H9 (cell line): ENCODE results near the gene MARK4. TPM values are rescaled to one million over a fixed set of nuclear protein-coding genes. Genes with fewer than 3 reads are reported as not detected.

Experiments
- DNase-seq: peaks from one replicate; pipeline ENCODE4 v3.0.0-alpha.2; 2017
- H2AFZ ChIP-seq: one replicate; pipeline ENCODE4 v1.6.1; 2013; ENCODE audit warnings: mild to moderate bottlenecking, low read length, control low read depth, moderate library complexity
- H2AK5ac ChIP-seq: 2 replicates; pipeline ENCODE4 v1.6.1; 2013; ENCODE audit warnings: low read length, control low read depth, mixed read lengths; ENCODE audit not compliant: insufficient read length
- H2BK120ac ChIP-seq: one replicate; pipeline ENCODE4 v1.6.1; 2013; ENCODE audit warnings: low read depth, mild to moderate bottlenecking, low read length, control low read depth, inconsistent platforms; ENCODE audit not compliant: poor library complexity, severe bottlenecking
- H2BK12ac ChIP-seq: 2 replicates; pipeline ENCODE4 v1.6.1; 2013; ENCODE audit warnings: low read length, control low read depth, mixed read lengths, low read depth; ENCODE audit not compliant: insufficient read length
- H2BK15ac ChIP-seq: 2 replicates; pipeline ENCODE4 v1.6.1; 2013; ENCODE audit warnings: low read depth, low read length, control low read depth
- H2BK20ac ChIP-seq: one replicate; pipeline ENCODE4 v1.6.1; 2013; ENCODE audit warnings: low read depth, mild to moderate bottlenecking, low read length, control low read depth, inconsistent platforms; ENCODE audit not compliant: poor library complexity, severe bottlenecking
- H2BK5ac ChIP-seq: 2 replicates; pipeline ENCODE4 v1.6.1; 2013; ENCODE audit warnings: low read length, control low read depth, mixed read lengths; ENCODE audit not compliant: insufficient read length
- H3K14ac ChIP-seq: 2 replicates; pipeline ENCODE4 v1.6.1; 2013; ENCODE audit warnings: low read length, control low read depth; ENCODE audit not compliant: insufficient read depth
- H3K18ac ChIP-seq: 2 replicates; pipeline ENCODE4 v1.6.1; 2013; ENCODE audit warnings: low read depth, mild to moderate bottlenecking, mixed read lengths, low read length, control low read depth; ENCODE audit not compliant: insufficient read length
- H3K23ac ChIP-seq: 2 replicates; pipeline ENCODE4 v1.6.1; 2013; ENCODE audit warnings: low read length, control low read depth, mixed read lengths, low read depth; ENCODE audit not compliant: insufficient read length
- H3K23me2 ChIP-seq: 2 replicates; pipeline ENCODE4 v1.6.1; 2013; ENCODE audit warnings: low read depth, mild to moderate bottlenecking, mixed read lengths, low read length, control low read depth; ENCODE audit not compliant: insufficient read length, poor library complexity, severe bottlenecking
- H3K27ac ChIP-seq: 2 replicates; pipeline ENCODE4 v1.5.1; 2013; ENCODE audit warnings: low read length, control low read depth, mixed read lengths, low read depth; ENCODE audit not compliant: insufficient read length
- H3K27me3 ChIP-seq: 2 replicates; pipeline ENCODE4 v1.6.1; 2013; ENCODE audit warnings: low read length, control low read depth, inconsistent platforms; ENCODE audit not compliant: insufficient read depth
- H3K4ac ChIP-seq: 2 replicates; pipeline ENCODE4 v1.6.1; 2013; ENCODE audit warnings: low read depth, mild to moderate bottlenecking, control low read depth, inconsistent platforms, low read length, moderate library complexity
- H3K4me1 ChIP-seq: 2 replicates; pipeline ENCODE4 v1.6.1; 2013; ENCODE audit warnings: low read length, control low read depth, inconsistent platforms; ENCODE audit not compliant: insufficient read depth
- H3K4me2 ChIP-seq: 2 replicates; pipeline ENCODE4 v1.6.1; 2013; ENCODE audit warnings: low read length, control low read depth, mixed read lengths; ENCODE audit not compliant: insufficient read length, insufficient read depth
- H3K56ac ChIP-seq: 2 replicates; pipeline ENCODE4 v1.6.1; 2013; ENCODE audit warnings: low read depth, mild to moderate bottlenecking, mixed read lengths, low read length, control low read depth; ENCODE audit not compliant: insufficient read length
- H3K79me1 ChIP-seq: 2 replicates; pipeline ENCODE4 v1.6.1; 2013; ENCODE audit warnings: low read depth, mild to moderate bottlenecking, moderate library complexity, low read length, control low read depth, inconsistent platforms; ENCODE audit not compliant: insufficient read depth, poor library complexity, severe bottlenecking
- H3K79me2 ChIP-seq: 2 replicates; pipeline ENCODE4 v1.6.1; 2013; ENCODE audit warnings: low read length, control low read depth, inconsistent platforms; ENCODE audit not compliant: insufficient read depth
- H3K9ac ChIP-seq: 2 replicates; pipeline ENCODE4 v1.6.1; 2013; ENCODE audit warnings: low read length, control low read depth, mixed read lengths; ENCODE audit not compliant: insufficient read length; ENCODE audit errors: extremely low read depth
- H3K9me3 ChIP-seq: one replicate; pipeline ENCODE4 v1.6.1; 2013; ENCODE audit warnings: low read depth, low read length, inconsistent platforms; ENCODE audit not compliant: control insufficient read depth
- H3T11ph ChIP-seq: one replicate; pipeline ENCODE4 v1.6.1; 2013; ENCODE audit warnings: mild to moderate bottlenecking, low read length, control low read depth, inconsistent platforms
- H4K20me1 ChIP-seq: one replicate; pipeline ENCODE4 v1.6.1; 2013; ENCODE audit not compliant: control insufficient read depth, insufficient read length, insufficient read depth
- H4K5ac ChIP-seq: 2 replicates; pipeline ENCODE4 v1.6.1; 2013; ENCODE audit warnings: low read depth, mild to moderate bottlenecking, mixed read lengths, low read length, control low read depth; ENCODE audit not compliant: insufficient read length
- H4K8ac ChIP-seq: replicated peaks from 2 replicates; pipeline ENCODE4 v1.6.1; 2013; ENCODE audit warnings: low read length, control low read depth, mixed read lengths, low read depth; ENCODE audit not compliant: insufficient read length
- H4K91ac ChIP-seq: 2 replicates; pipeline ENCODE4 v1.6.1; 2013; ENCODE audit warnings: low read depth, mild to moderate bottlenecking, moderate library complexity, mixed read lengths, low read length, control low read depth; ENCODE audit not compliant: insufficient read length
- H3K27ac Mint-ChIP-seq, 3 experiments: 2 replicates in 2 of 3; 3 replicates in 1 of 3; pipeline ENCODE4 v1.8.0; 2020 to 2021; ENCODE audit warnings: mixed read lengths in 3 of 3, mild to moderate bottlenecking in 1 of 3, moderate library complexity in 1 of 3
- H3K27me3 Mint-ChIP-seq: 2 replicates; pipeline ENCODE4 v1.8.0; 2021; ENCODE audit warnings: low read depth, mild to moderate bottlenecking, moderate library complexity, mixed read lengths
- H3K36me3 Mint-ChIP-seq, 3 experiments: 2 replicates in 2 of 3; 3 replicates in 1 of 3; pipeline ENCODE4 v1.8.0; 2020 to 2021; ENCODE audit warnings: low read depth in 3 of 3, mixed read lengths in 3 of 3; ENCODE audit not compliant: insufficient read depth in 1 of 3
- H3K4me1 Mint-ChIP-seq, 2 experiments: 2 replicates each; pipeline ENCODE4 v1.8.0; 2020; ENCODE audit warnings: mixed read lengths in 2 of 2
- H3K4me3 Mint-ChIP-seq, 2 experiments: 2 replicates in 1 of 2; 3 replicates in 1 of 2; pipeline ENCODE4 v1.8.0; 2020 to 2021; ENCODE audit warnings: mild to moderate bottlenecking in 2 of 2, mixed read lengths in 2 of 2, moderate library complexity in 1 of 2
- H3K9me3 Mint-ChIP-seq, 2 experiments: 2 replicates in 1 of 2; 3 replicates in 1 of 2; pipeline ENCODE4 v1.8.0; 2020; ENCODE audit warnings: mild to moderate bottlenecking in 2 of 2, mixed read lengths in 2 of 2, moderate library complexity in 1 of 2
- WGBS: extraction: QIAGEN DNeasy Blood & Tissue Kit; methylation state at CpG from one replicate; pipeline ENCODE4 v1.1.7; 2013; ENCODE audit warnings: missing lambda C conversion rate, low lambda C conversion rate, mixed read lengths; ENCODE audit not compliant: insufficient read length; ENCODE audit errors: extremely low coverage; 5-methylcytosine and 5-hydroxymethylcytosine counted together
- total RNA-seq: library from RNA; stranded (reverse); gene quantifications from 2 replicates; pipeline ENCODE4 v1.2.1, GENCODE V29; 2021
- TF ChIP-seq, protein P1 (sequence below): fragments of 200-600 bp; sonication (generic); conservative IDR thresholded peaks from 3 replicates; pipeline ENCODE4 v1.8.0; 2021; ENCODE audit warnings: antibody characterized with exemption, mild to moderate bottlenecking

MARK4 gene
- total RNA-seq, 1 experiment from 2014 or later, result 44.7 TPM

DNA sequence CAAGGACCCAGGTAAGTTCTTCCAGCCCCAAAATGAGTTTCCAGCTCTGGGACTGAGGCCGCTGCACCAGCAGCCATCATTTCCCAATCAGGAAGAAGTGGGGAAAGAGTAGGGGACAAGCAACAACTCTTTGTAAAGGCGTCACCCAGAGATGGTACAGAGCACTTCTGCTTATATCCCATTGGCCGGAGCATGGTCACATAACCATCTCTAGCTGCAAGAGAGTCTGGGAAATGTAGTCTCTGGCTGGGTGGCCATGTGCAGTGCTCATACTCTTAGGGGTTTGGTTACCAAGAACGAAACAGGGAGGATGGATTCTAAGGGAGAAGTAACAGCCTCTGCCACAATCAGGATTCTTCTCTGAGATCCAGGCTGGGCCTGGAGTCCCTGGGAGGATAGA is 45.3 kb downstream of the MARK4 start:
- Histone ChIP-seq H3K4me2 (no peak overlapping the region), H2AK5ac (no peak overlapping the region), H3K79me1 (no peaks in the 10 kb centered on the region), H3K23me2 (no peaks in the 10 kb centered on the region), H2BK5ac (no peak overlapping the region), H2BK12ac (no peak overlapping the region), H3K9ac (no peak overlapping the region), H3K4ac (no peak overlapping the region), H3K27me3 (no peaks in the 10 kb centered on the region), H3K9me3 (no peaks in the 10 kb centered on the region), H3K23ac (no peak overlapping the region), H3K56ac (no peak overlapping the region), H2BK20ac (no peak overlapping the region), H4K91ac (no peak overlapping the region), H3K27ac (no peak overlapping the region), H3K79me2 (no peaks in the 10 kb centered on the region), H2BK120ac (no peak overlapping the region), H2BK15ac (no peak overlapping the region), H2AFZ (no peak overlapping the region), H3K4me1 (no peaks in the 10 kb centered on the region), H4K8ac (no peak overlapping the region), H3T11ph (no peak overlapping the region), H4K5ac (no peak overlapping the region), H3K18ac (no peak overlapping the region), H3K14ac (no peak overlapping the region), H4K20me1 (no peaks in the 10 kb centered on the region)
- DNase-seq, result no peak
- TF ChIP-seq, protein P1, sequence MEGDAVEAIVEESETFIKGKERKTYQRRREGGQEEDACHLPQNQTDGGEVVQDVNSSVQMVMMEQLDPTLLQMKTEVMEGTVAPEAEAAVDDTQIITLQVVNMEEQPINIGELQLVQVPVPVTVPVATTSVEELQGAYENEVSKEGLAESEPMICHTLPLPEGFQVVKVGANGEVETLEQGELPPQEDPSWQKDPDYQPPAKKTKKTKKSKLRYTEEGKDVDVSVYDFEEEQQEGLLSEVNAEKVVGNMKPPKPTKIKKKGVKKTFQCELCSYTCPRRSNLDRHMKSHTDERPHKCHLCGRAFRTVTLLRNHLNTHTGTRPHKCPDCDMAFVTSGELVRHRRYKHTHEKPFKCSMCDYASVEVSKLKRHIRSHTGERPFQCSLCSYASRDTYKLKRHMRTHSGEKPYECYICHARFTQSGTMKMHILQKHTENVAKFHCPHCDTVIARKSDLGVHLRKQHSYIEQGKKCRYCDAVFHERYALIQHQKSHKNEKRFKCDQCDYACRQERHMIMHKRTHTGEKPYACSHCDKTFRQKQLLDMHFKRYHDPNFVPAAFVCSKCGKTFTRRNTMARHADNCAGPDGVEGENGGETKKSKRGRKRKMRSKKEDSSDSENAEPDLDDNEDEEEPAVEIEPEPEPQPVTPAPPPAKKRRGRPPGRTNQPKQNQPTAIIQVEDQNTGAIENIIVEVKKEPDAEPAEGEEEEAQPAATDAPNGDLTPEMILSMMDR, result no peak
- no peak overlapping the region for H3K4me3 Mint-ChIP-seq
- no peaks in the 10 kb centered on the region for H3K9me3 Mint-ChIP-seq
- H3K27ac Mint-ChIP-seq, result no peak overlapping the region
- no CpG with 5 or more reads among the region's 4 CpGs for WGBS
- peaks cover 23 to 57% (median 34%) of the 10 kb centered on the region in 3 experiments for H3K36me3 Mint-ChIP-seq
- H3K4me1 Mint-ChIP-seq, result peaks cover 0 to 4% of the 10 kb centered on the region in 2 experiments; a peak in 2 of 4 replicates
- peaks cover 7% of the 10 kb centered on the region for H3K27me3 Mint-ChIP-seq
